Transverse colon (tissue), 4 donors: ENCODE measurements around the gene C10orf143. TPM values are rescaled to one million over a fixed set of nuclear protein-coding genes. Genes with fewer than 3 reads are reported as not detected.

ENCODE experiments used
- DNase-seq: peaks from one replicate; pipeline ENCODE4 v3.0.0-alpha.2; 2019
- H3K27ac ChIP-seq, 4 donors: fragments of 200-600 bp; sonication (generic); 2 replicates each; pipeline ENCODE4 v1.5.1; 2016 to 2018; ENCODE audit warnings: inconsistent platforms in 4 of 4
- H3K27me3 ChIP-seq: fragments of 200-600 bp; sonication (generic); 2 replicates; pipeline ENCODE4 v1.5.1; 2017; ENCODE audit warnings: inconsistent platforms
- H3K36me3 ChIP-seq, 4 donors: fragments of 200-600 bp; sonication (generic); 2 replicates each; pipeline ENCODE4 v1.5.1; 2017 to 2019; ENCODE audit warnings: inconsistent platforms in 4 of 4
- H3K4me1 ChIP-seq, 4 donors: fragments of 200-600 bp; sonication (generic); 2 replicates each; pipeline ENCODE4 v1.5.1; 2017 to 2020; ENCODE audit warnings: inconsistent platforms in 4 of 4
- H3K4me3 ChIP-seq, 4 donors: fragments of 200-600 bp; sonication (generic); 1 replicate in 1 of 4; 2 replicates in 3 of 4; pipeline versions ENCODE4 v1.5.1 to v1.6.1; 2017 to 2019; ENCODE audit warnings: inconsistent platforms in 4 of 4
- H3K9me3 ChIP-seq, 2 donors: fragments of 200-600 bp; sonication (generic); 2 replicates each; pipeline ENCODE4 v1.5.1; 2017 to 2019; ENCODE audit warnings: inconsistent platforms in 2 of 2
- EP300 ChIP-seq: sonication (generic); formaldehyde crosslinking; IDR thresholded peaks from one replicate; pipeline ENCODE4 v1.6.1; 2017; ENCODE audit warnings: antibody characterized with exemption, low read depth
- POLR2A ChIP-seq: fragments of 450-650 bp; IDR thresholded peaks from one replicate; pipeline ENCODE4 v1.6.1; 2016; ENCODE audit warnings: antibody characterized with exemption, mild to moderate bottlenecking, moderate library complexity
- POLR2AphosphoS5 ChIP-seq, 3 donors: sonication (generic); formaldehyde crosslinking; IDR thresholded peaks; one replicate each; pipeline ENCODE4 v1.6.1; 2016; ENCODE audit warnings: antibody characterized with exemption in 3 of 3
- WGBS, 2 donors: methylation state at CpG; one replicate each; pipeline ENCODE4 v1.1.5; 2018; ENCODE audit warnings: low coverage in 1 of 2; 5-methylcytosine and 5-hydroxymethylcytosine counted together
- in situ Hi-C, 4 donors: fragments of 200-750 bp; cut with MboI; loops; one replicate each; pipeline versions ENCODE4 v1.15.0 to v1.15.1; 2017; ENCODE audit warnings: low sequenced_read_pairs in 3 of 4, low pct_ligation_motif_present in 1 of 4, low pct_unique_long_range_greater_than_20kb in 1 of 4
- intact Hi-C: fragments of 100-400 bp; cut with DNase I; formaldehyde crosslinking; loops from one replicate; pipeline ENCODE4 v1.15.1; 2023; ENCODE audit warnings: low total_unique reads
- total RNA-seq, 4 donors: library from RNA; depleted of rRNA; stranded (reverse); fragments of >200 nt; gene quantifications; one replicate each; pipeline ENCODE4 v1.1.0, GENCODE V29; 2016
- TF ChIP-seq, protein P1 (sequence below), 5 experiments: fragments of 200-600 bp in 3 of 5; fragments of 450-650 bp in 2 of 5; sonication (generic) in 3 of 5; IDR thresholded peaks; 1 replicate in 2 of 5; 2 replicates in 3 of 5; pipeline ENCODE4 v1.5.1; 2016 to 2017; ENCODE audit warnings: antibody characterized with exemption in 5 of 5, inconsistent platforms in 3 of 5, mild to moderate bottlenecking in 2 of 5, moderate library complexity in 1 of 5

The C10orf143 gene
- total RNA-seq, 4 donors from 2014 or later, result 3.8 to 4.0 TPM; not detected in 2

GRCh38 chr10:130029209-130029608 is 81.4 kb downstream of the C10orf143 start:
- no peak for DNase-seq
- Histone ChIP-seq H3K4me1 (no peaks in the 10 kb centered on the region), H3K27ac (no peak overlapping the region), H3K27me3 (no peaks in the 10 kb centered on the region), H3K9me3 (no peaks in the 10 kb centered on the region), H3K36me3 (no peaks in the 10 kb centered on the region), H3K4me3 (no peak overlapping the region)
- intact Hi-C loops, result no loop called here
- in situ Hi-C loops, result no loop called here
- TF ChIP-seq, protein P1, sequence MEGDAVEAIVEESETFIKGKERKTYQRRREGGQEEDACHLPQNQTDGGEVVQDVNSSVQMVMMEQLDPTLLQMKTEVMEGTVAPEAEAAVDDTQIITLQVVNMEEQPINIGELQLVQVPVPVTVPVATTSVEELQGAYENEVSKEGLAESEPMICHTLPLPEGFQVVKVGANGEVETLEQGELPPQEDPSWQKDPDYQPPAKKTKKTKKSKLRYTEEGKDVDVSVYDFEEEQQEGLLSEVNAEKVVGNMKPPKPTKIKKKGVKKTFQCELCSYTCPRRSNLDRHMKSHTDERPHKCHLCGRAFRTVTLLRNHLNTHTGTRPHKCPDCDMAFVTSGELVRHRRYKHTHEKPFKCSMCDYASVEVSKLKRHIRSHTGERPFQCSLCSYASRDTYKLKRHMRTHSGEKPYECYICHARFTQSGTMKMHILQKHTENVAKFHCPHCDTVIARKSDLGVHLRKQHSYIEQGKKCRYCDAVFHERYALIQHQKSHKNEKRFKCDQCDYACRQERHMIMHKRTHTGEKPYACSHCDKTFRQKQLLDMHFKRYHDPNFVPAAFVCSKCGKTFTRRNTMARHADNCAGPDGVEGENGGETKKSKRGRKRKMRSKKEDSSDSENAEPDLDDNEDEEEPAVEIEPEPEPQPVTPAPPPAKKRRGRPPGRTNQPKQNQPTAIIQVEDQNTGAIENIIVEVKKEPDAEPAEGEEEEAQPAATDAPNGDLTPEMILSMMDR (IDR thresholded peaks at IDR 0.05), result no peak
- no peak for TF ChIP-seq POLR2A
- no peak for TF ChIP-seq EP300
- no peak for TF ChIP-seq POLR2AphosphoS5 (IDR thresholded peaks at IDR 0.05)
- 81 to 91% methylated on average over 3 to 4 of the region's 4 CpGs for WGBS, 2 donors

DNA sequence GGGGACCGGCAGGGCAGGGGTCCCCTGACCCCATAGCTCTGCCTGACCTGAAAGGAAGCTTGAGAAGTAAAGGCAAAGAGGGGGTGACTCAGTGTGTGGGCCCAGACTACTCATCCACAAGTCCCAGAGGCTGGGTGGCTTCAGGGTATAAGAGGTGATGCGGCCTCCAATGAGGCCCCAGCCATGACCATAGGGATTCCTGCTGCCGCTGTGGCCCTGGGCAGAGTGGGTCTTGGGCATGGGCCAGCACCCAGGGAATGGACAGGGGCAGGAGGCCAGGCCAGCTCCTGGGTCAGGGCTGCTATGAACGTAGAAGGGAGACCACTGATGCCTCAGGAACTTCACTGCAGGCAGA is 82.2 kb downstream of the C10orf143 start:
- intact Hi-C loops, result no loop called here
- no peaks in the 10 kb centered on the region for H3K9me3 ChIP-seq
- no peaks in the 10 kb centered on the region for H3K4me1 ChIP-seq
- WGBS, 2 donors, result 89% methylated on average over 4 of the region's 4 CpGs; no CpG with 5 or more reads in 1 of the 2 donors
- no peak overlapping the region for H3K4me3 ChIP-seq
- in situ Hi-C loops, result no loop called here
- H3K27me3 ChIP-seq, result no peaks in the 10 kb centered on the region
- no peaks in the 10 kb centered on the region for H3K36me3 ChIP-seq
- TF ChIP-seq, protein P1 (IDR thresholded peaks at IDR 0.05), result no peak
- TF ChIP-seq POLR2AphosphoS5 (IDR thresholded peaks at IDR 0.05) (no peak), EP300 (no peak), POLR2A (no peak)
- no peak for DNase-seq
- H3K27ac ChIP-seq, result no peak overlapping the region

GRCh38 chr10:130027716-130028464 is 82.7 kb downstream of the C10orf143 start:
- Histone ChIP-seq H3K36me3 (no peaks in the 10 kb centered on the region), H3K9me3 (no peaks in the 10 kb centered on the region), H3K4me1 (no peaks in the 10 kb centered on the region), H3K27ac (no peak overlapping the region), H3K27me3 (no peaks in the 10 kb centered on the region), H3K4me3 (no peak overlapping the region)
- TF ChIP-seq POLR2AphosphoS5 (IDR thresholded peaks at IDR 0.05) (no peak), EP300 (no peak), POLR2A (no peak)
- TF ChIP-seq, protein P1 (IDR thresholded peaks at IDR 0.05), result no peak
- in situ Hi-C loops, result no loop called here
- intact Hi-C loops, result no loop called here
- WGBS, 2 donors, result 67 to 100% methylated on average over 4 to 26 of the region's 27 CpGs
- no peak for DNase-seq

- intact Hi-C loops (no loop called here), in situ Hi-C loops (no loop called here)
- H3K9me3 ChIP-seq, result no peaks in the 10 kb centered on the region
- no peaks in the 10 kb centered on the region for H3K27me3 ChIP-seq
- WGBS, 2 donors, result 75 to 89% methylated on average over 5 to 29 of the region's 30 CpGs
- no peaks in the 10 kb centered on the region for H3K36me3 ChIP-seq
- no peak overlapping the region for H3K27ac ChIP-seq
- DNase-seq, result no peak
- TF ChIP-seq POLR2A (no peak), EP300 (no peak), POLR2AphosphoS5 (IDR thresholded peaks at IDR 0.05) (no peak)
- TF ChIP-seq, protein P1 (IDR thresholded peaks at IDR 0.05), result no peak
- no peaks in the 10 kb centered on the region for H3K4me1 ChIP-seq
- H3K4me3 ChIP-seq, result no peak overlapping the region
Measured at GRCh38 chr10:130026670-130027456, 83.8 kb downstream of the C10orf143 start.
